GM12878 (cell line): ENCODE measurements around the gene TESK2.

Experiments used
- POLR2AphosphoS5 ChIP-seq: IDR thresholded peaks from 2 replicates; pipeline ENCODE4 v1.6.1; 2011; ENCODE audit warnings: mild to moderate bottlenecking, low read length, inconsistent platforms
- RAD21 ChIP-seq: IDR thresholded peaks from 2 replicates; pipeline ENCODE4 v1.6.1; 2011; ENCODE audit warnings: mild to moderate bottlenecking, low read depth, low read length, moderate library complexity; ENCODE audit not compliant: insufficient read depth
- RCOR1 ChIP-seq: conservative IDR thresholded peaks from 2 replicates; pipeline ENCODE4 v1.6.1; 2012; ENCODE audit warnings: low read depth, low read length, improper control_type of control experiment
- TAF1 ChIP-seq: IDR thresholded peaks from 2 replicates; pipeline ENCODE4 v1.6.1; 2011; ENCODE audit warnings: mild to moderate bottlenecking, low read depth, low read length, borderline replicate concordance
- YY1 ChIP-seq: IDR thresholded peaks from 2 replicates; pipeline ENCODE4 v1.6.1; 2011; ENCODE audit warnings: low read depth, mild to moderate bottlenecking, low read length
- ZNF207 ChIP-seq: fragments of 450-650 bp; IDR thresholded peaks from 2 replicates; pipeline ENCODE4 v1.6.1; 2014; ENCODE audit warnings: antibody characterized with exemption, mild to moderate bottlenecking, borderline replicate concordance
- TF ChIP-seq, protein P1 (sequence below), 3 experiments: IDR thresholded peaks in 2 of 3; conservative IDR thresholded peaks in 1 of 3; 2 replicates each; pipeline ENCODE4 v1.5.1; 2011; ENCODE audit warnings: low read depth in 3 of 3, low read length in 3 of 3, mild to moderate bottlenecking in 3 of 3, control low read depth in 2 of 3, moderate library complexity in 2 of 3, inconsistent platforms in 1 of 3, mixed read lengths in 1 of 3; ENCODE audit not compliant: control insufficient read depth in 2 of 3, insufficient read depth in 1 of 3; ENCODE audit errors: extremely low read depth in 1 of 3
- TF ChIP-seq, protein P2 (sequence below): fragments of 450-650 bp; IDR thresholded peaks from 2 replicates; pipeline ENCODE4 v1.6.1; 2016; ENCODE audit warnings: mild to moderate bottlenecking, moderate library complexity, borderline replicate concordance

DNA sequence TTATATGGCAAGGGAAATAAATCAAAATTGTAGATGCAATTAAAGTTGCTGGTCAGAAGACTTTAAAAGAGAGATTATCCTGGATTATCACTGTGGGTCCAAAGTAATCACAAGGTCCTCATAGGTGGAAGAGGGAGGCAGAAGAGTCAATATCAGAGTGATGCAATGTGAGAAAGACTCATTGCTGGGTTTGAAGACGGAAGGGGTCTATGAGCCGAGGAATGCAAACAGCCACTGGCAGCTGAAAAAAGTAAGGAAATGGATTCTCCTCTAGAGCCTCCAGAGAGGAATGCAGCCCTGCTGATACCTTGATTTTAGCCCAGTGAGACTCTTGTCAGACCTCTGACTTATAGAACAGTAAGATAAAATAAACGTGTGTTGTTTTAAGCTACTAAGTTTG is 90.9 kb downstream of the TESK2 start:
- no peak for TF ChIP-seq RAD21
- no peak for TF ChIP-seq TAF1
- TF ChIP-seq, protein P1, sequence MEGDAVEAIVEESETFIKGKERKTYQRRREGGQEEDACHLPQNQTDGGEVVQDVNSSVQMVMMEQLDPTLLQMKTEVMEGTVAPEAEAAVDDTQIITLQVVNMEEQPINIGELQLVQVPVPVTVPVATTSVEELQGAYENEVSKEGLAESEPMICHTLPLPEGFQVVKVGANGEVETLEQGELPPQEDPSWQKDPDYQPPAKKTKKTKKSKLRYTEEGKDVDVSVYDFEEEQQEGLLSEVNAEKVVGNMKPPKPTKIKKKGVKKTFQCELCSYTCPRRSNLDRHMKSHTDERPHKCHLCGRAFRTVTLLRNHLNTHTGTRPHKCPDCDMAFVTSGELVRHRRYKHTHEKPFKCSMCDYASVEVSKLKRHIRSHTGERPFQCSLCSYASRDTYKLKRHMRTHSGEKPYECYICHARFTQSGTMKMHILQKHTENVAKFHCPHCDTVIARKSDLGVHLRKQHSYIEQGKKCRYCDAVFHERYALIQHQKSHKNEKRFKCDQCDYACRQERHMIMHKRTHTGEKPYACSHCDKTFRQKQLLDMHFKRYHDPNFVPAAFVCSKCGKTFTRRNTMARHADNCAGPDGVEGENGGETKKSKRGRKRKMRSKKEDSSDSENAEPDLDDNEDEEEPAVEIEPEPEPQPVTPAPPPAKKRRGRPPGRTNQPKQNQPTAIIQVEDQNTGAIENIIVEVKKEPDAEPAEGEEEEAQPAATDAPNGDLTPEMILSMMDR (IDR thresholded peaks at IDR 0.05 in 2 of 3, conservative IDR thresholded peaks at IDR 0.05 in 1 of 3; ENCODE audit: control insufficient read depth in 2 of 3, extremely low read depth in 1 of 3, insufficient read depth in 1 of 3, low read depth in 3 of 3, low read length in 3 of 3) = no peak
- no peak for TF ChIP-seq YY1
- TF ChIP-seq ZNF207 = no peak
- no peak for TF ChIP-seq RCOR1
- TF ChIP-seq, protein P2, sequence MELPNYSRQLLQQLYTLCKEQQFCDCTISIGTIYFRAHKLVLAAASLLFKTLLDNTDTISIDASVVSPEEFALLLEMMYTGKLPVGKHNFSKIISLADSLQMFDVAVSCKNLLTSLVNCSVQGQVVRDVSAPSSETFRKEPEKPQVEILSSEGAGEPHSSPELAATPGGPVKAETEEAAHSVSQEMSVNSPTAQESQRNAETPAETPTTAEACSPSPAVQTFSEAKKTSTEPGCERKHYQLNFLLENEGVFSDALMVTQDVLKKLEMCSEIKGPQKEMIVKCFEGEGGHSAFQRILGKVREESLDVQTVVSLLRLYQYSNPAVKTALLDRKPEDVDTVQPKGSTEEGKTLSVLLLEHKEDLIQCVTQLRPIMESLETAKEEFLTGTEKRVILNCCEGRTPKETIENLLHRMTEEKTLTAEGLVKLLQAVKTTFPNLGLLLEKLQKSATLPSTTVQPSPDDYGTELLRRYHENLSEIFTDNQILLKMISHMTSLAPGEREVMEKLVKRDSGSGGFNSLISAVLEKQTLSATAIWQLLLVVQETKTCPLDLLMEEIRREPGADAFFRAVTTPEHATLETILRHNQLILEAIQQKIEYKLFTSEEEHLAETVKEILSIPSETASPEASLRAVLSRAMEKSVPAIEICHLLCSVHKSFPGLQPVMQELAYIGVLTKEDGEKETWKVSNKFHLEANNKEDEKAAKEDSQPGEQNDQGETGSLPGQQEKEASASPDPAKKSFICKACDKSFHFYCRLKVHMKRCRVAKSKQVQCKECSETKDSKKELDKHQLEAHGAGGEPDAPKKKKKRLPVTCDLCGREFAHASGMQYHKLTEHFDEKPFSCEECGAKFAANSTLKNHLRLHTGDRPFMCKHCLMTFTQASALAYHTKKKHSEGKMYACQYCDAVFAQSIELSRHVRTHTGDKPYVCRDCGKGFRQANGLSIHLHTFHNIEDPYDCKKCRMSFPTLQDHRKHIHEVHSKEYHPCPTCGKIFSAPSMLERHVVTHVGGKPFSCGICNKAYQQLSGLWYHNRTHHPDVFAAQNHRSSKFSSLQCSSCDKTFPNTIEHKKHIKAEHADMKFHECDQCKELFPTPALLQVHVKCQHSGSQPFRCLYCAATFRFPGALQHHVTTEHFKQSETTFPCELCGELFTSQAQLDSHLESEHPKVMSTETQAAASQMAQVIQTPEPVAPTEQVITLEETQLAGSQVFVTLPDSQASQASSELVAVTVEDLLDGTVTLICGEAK = no peak
- TF ChIP-seq POLR2AphosphoS5 = no peak
